HG02588 (cell line): ENCODE data around the gene TNFRSF13B.
"Not testable (repeated sequence)": the region's sequence is repeated elsewhere in the genome, so short reads cannot be mapped to it uniquely, and the experiment has no call there.

Source experiments
- ATAC-seq: cut with Tn5 transposase; IDR thresholded peaks from one replicate; pipeline ENCODE4 v1.9.1; 2021; ENCODE audit warnings: mild to moderate bottlenecking, moderate library complexity; ENCODE audit not compliant: unreplicated experiment

Gene TNFRSF13B

DNA sequence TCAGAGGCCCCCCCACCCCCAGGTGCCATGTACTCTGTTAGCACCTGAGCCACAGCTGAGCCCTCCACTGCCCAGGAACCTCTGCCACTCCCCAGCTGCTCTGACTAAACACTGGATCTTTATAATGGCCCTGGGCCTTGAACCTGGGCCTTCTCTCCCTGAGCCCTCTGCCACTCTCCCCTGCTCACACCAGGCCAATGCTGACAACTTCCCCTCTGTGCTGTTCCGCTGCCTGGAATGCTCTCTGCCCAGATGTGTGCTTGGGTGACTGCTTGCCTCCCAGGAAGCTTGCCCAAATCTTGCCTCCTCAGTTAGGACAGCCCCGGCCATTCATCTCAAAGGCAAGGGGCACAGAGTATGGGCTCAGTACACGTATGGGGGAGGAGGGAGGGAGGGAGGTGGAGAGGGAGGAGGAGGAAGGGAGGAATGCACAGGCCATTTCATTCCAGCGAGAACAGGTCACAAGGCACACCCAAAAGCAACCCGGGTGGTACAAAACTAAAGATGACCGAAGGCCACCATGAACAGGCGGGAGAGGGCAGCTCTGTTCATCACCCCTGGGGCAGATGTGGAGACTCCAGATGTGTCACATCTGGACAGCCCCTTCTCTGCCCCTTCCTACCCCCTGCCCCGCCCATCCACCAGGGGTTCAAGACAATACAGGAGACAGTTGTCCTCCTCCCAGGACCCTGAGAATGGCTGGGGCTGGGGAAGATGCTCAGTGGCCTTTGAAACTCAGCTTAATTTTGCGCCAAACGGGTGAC lies 15.3 kb upstream of the TNFRSF13B start:
- ATAC-seq, result no peak

DNA sequence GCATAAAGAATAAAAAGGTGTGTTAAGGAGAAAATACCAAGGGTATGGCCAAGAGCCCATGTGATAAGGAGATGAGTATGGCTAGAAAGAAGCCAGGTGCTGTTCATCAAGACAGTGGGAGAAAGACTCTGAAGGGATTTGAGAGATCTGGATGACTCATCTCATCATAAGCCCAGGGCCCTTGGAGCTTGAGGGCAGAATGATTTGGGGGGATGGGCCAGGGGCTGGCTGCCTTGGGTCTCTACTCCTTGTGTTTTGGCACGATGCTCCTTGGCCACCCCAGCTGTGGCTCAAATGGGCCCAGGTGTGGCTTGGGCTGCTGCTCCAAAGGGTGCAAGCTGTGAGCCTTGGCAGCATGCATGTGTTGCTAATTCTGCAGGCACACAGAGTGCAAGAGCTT lies 14.5 kb upstream of the TNFRSF13B start:
- no peak for ATAC-seq

DNA sequence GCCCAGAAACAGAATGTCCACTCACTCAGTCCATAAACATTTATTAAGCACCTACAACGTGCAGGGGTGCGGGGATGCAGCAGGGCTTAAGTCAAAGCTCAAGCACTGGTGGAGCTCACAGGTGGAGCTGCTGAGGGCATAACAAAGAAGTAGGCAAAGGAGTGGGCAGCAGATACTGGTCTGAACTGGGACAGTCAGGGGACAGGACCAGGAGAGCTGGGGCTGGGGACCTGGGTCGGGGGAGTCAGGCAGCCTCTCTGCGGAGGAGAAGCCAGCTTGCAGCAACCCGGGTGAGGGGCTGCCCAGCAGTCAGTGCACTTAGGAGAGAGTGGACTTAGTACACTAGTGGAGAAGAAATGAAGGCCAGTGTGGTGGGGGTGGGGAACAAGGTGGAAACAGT lies 10.0 kb upstream of the TNFRSF13B start:
- no peak for ATAC-seq

DNA sequence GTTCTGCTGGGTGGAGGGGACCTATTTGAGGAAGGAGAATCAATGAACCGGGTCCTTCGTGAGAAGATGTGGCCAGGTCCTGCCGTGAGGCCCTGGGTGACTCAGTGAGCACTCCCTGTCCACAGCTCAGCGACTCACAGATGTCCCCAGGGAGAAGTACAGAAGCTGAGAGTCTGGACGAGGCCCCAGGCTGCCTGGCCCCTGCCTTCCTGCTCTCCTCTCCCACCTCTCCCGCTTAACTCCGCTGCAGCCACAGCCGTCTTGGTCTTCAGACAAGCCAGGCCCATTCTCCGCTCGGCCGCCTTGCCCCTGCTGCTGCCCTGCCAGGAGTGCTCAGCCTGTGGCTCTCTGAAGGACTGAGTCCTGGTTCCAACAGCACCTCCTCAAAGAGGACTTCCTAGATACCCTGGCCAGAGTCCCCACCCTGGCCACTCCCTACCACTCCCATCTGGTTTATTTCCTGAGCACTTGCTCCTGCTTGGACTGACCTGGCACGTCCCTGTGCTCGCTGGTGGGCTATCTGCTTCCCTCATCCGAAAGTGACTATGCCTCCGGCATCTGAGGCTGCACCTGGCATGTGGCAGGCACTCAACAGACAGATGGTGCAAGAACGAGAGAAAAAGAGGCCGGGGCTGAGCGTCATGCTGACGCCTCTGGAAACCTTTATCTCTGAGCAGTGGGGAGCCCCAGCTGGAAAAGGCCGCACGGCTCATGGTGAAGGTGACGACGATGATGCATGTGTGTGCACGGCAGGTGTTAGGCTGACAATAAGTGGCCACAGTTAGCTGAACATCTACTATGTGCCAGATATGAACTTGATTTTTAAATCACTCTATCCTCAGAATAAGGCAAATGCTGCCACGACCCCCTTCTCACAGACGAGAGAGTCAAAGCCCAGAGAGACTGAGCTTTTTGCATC lies 9.2 kb upstream of the TNFRSF13B start:
- peak; percentile 43 for ATAC-seq

DNA sequence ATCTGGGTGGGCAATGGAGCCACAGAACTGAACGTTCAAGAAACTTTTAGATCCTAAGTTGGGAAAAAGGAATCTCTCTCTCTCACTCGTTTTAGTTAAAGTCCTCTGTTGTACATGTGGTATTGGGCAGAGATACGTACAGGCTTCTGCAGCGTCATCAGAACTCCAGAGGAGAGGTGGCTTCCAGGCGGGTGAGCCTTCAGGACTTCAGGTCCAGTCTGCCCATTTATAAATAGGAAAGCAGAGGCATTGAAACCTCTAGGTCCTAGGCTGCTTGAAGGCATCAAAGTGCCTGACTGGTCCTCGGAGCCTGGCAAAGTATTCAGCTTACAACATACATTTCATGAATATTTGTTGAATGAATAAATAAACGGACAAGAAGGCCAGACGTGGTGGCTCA lies 8.1 kb upstream of the TNFRSF13B start:
- ATAC-seq, result no peak

DNA sequence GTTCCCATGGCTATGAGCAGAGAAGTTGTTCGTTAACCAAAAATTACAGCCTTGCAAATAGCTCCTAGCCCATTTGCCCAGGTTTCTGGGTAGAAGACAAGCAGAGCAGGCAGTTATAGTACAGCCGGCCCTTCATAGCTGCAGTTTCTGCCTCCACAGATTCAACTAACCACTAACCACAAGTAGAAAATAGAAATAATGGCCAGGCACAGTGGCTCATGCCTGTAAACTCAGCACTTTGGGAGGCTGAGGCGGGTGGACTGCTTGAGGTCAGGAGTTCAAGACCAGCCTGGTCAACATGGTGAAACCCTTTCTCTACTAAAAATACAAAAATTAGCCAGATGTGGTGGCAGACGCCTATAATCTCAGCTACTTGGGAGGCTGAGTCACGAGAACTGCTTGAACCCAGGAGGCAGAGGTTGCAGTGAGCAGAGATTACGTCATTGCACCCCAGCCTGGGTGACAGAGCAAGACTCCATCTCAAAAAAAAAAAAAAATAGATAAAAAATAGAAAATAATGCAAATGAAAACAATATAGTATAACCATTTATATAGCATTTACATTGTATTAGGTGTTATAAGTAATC lies 7.4 kb upstream of the TNFRSF13B start:
- ATAC-seq, result not testable (repeated sequence)

DNA sequence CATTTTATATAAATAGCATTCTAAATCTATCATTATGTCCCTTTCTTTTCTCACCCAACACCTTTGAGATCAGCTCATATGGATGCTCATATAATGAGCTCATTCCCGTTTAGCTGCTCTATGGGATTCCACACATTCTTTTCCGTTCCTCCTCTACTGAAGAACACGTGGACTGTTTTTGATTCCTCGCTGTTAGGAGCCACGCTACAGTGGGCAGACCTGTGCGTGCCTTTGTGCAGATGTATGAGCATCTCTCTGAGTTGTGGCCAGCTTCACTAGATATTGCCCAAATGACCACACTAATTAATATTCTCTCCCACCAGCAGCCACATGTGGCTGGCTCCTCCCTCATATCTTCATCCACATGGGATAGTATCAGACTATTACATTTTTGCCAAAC lies 6.0 kb upstream of the TNFRSF13B start:
- ATAC-seq, result no peak

DNA sequence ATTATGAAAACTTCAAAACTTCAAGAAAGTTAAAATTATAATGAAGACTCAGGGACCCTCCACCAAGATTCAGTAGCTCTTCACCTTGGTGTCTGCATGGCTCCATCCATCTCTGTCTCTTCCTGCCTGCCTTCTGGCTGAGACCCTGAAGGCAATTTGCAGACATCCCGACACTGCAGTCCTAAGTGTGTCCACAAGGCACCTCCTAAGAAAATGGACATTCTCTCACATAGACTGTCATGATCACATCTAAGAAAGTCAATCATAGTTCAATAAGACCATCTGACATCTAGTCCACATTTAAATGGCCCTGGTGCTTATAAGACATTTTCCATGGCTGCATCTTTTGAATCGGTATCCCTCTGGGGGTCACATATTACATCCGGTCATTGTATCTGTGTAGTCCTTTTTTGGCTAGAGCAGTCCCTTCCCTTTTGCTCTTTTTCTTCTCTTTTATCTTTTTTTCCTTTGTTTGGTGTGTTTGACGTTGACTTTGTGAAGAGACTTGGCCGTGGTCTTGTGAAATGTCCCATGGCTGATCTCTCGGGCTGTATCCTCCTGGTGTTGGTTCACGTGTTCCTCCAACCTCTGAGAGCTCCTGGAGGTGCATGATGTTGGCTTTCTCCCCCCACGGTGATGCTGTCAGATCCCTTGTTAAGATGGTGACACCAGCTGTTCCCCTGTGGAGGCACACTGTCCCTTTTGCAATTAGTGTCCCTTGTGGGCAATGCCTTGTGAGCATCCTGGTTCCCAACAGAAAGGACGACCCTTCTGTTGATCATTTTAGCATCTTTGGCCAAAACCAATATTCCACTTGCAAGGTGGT lies 5.0 kb upstream of the TNFRSF13B start:
- ATAC-seq, result no peak

DNA sequence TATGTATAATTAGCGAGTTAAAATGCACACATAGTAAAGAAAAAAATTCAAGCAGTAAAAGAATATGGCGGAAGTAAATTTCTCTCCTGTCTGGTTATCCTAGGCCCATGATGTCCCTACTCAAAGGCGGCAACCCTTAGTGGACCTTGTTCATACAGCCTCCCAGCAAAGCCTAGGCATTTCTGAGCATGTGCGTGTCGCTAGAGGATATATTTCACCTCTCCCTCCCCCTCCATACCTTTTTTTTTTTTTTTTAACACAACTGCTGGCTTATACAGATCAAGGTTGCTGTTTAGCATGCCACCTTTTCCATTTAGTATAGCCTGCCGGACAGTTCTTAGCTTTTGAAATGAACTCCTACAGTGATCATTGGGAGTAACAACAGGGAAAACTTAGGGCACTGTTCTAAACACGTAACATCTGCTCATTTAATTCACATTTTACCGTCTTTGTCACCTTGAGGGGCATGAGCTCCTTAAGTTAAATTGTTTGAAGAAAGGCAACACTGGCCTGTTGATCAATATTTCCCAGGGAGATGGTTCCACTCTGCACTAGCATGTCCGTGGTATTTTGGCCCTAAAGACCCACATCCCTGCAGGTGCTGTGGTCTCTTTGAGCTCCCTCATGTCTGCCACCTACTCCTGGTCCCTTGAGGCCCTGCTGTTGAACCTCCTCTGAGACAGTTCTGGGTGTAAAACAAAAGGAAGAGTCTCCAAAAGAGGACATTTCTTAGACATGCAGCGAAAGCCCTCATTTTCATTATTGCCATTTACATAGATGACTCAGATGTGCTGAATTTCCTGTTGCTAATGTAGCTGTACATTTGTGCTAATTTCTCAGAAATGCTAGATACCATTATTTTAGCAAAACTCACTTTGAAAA lies 4.1 kb upstream of the TNFRSF13B start:
- ATAC-seq, result no peak

DNA sequence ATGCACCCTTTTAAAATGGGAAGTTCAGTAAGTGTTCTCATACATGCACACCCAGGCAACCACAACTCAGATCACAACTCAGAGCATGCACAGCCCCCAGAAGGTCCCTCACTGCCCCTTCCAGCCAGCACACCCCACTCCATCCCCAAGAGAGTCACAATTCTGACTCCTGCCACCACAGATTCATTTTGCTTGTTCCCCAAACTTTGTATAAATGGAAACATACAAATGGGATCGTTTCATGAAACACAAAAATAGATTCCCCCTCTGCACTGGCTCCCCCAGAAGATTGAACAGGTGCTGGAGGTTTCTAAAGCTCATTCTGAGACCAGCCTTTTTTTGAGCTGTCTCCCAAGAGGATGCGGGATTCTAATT lies 3.3 kb upstream of the TNFRSF13B start:
- ATAC-seq, result no peak

DNA sequence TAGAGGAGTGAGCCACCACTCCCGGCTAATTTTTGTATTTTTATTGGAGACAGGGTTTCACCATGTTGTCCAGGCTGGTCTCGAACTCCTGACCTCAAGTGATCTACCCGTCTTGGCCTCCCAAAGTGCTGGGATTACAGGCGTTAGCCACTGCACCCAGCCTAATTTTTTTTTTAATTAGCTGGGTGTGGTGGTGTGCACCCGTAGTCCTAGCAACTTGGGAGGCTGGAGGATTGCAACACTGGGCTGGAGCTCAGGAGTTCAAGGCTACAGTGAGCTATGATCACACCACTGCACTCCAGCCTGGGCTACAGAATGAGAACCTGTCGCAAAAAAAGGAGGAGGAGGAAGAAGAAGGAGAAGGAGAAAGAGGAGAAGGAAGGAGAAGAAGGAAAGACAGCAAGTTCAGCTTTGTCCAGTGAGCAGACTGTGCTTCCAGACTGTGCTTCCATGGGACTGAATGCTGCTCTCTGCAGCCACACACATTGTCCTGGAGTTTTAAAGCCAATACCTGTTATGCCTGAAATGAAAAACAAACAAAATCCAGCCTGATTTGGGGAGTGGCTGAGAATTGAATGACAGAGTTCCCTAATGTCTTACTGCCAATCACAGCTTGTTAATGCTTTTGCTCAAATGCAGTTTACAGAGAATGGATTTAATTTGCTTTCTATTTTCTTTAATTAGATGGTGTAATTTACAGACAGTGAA lies 2.8 kb upstream of the TNFRSF13B start:
- no peak for ATAC-seq

DNA sequence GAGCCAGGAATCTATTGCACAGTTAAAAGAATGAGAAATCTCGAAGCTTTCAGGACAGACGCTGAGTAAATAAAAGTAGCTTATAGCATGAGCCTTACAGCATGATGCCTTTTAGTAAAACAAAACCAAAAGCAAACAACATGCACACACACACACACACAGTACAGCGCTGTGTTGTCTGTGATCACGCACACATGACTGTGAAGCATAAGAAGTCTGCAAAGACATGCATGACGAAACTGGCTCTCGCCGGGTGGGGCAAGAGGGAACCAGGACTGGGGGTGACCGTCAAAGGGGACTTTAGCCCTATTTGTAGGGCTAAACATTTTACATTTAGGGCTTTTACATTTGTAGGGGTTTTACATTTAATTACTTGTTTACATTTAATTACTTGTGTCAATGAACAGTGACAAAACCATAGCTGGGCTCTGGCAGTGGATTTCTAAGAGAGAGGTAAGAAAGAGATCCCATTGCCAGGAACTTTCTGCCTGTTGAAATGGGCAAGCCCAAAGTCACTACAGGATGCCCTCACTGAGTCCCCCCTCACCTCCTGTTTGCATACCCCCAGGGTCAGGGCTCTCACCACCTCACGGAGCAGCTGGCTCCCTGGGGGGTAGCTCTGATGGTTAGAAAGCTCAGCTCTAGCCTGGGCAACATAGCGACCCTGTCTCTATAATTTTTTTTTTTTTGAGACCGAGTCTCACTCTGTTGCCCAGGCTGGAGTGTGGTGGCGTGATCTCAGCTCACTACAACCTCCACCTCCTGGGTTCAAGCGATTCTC lies 2.0 kb upstream of the TNFRSF13B start:
- ATAC-seq, result peak; percentile 20

DNA sequence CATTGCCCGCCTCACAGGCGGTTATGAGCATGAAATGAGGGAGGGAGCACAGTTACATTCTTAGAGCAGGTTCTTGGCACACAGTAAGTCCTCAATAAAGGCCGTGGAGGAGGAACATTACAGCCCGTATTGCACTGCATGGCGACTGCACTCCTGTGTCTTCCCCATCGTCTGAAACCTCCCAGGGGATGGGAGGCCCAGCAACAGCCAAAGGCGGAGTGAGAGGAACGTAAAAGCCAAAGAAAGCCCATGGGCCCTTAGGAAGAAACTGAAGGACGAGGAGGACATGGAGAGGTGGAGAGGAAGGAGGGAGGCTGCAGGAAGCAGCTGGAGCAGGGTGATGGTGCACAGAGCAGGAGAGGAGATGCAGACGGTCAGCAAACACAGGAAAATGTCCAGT lies 1.1 kb upstream of the TNFRSF13B start:
- ATAC-seq, result not testable (repeated sequence)

DNA sequence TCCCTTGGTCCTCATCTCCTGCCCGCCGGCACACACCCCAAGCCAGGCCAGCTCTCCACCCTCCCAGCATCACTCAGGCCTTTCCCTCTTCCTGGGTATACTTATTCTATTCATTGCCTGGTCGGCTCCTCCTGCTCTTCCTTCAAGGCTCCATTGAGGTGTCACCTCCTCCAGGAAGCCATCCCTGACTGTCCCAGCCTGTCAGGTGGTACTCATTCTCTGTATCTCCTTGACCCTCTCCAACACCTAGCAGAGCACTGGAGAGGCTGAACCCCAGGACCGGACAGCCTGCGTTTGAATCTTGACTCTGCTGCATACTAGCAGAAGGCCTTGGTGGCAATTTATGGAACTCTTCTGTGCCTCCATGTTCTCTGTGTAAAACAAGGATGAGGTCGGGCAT lies 428 bp upstream of the TNFRSF13B start:
- ATAC-seq, result no peak

DNA sequence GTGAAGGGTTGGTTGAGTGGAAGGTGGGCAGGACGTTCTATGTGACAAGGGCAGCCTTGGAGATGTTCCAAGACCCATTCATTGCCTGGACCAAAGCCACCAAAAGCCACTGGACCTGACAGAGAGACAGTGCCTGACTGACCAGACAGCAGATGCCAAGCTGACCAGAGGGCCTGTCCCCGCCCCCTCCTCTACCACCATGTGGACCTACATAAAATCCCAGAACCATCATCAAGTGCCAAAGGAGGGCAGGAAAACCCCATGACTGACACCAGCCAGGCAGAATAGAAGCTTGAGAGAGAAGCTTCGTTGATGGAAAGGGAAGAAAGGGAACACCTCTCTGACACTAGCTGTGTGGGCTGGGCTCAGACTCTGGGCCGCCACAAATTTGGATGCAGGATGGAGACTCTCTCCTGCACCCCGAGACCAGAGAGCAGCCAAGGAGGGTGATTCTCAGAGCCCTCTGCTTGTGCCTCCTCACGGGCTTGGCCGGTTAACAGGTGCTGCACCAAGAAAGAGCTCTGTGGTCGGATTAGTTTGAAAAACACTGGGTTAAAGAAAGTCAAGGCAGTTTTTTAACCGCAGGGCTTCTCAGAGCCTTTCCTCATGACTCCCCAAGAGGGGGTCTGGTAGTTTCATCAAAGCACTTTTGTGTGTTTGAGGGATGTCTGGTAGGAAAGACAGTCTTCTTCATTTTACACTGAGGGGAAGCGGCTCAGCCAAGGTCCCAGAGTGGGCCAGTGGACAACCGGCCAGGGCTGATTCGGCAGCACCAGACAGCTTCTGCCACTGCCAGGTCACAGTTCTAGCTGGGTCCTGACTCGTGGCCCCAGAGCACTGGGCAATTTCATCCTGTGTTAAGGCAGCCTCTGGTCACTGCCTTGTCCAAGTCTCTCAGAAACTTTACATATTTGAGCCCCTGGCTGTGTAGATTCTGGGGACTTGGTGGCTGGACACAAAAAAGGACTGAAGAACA lies 1.7 kb downstream of the TNFRSF13B start:
- peak; percentile 40 for ATAC-seq

DNA sequence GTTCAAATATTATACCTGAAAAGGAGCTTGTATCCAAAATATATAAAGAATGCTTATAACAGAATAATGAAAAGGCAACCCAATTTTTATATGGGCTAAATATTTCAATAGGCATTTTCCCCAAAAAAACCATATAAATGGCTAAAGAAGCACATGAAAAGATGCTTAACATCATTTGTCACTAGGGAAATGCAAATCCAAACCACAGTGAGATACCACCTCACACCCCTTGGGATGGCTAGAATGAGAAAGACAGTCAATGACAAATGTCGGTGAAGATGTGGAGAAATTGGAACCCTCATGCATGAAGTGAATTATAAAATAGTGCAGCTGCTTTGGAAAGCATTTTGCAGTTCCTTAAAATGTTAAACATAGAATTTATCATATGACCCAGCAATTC lies 3.1 kb downstream of the TNFRSF13B start:
- no peak for ATAC-seq

DNA sequence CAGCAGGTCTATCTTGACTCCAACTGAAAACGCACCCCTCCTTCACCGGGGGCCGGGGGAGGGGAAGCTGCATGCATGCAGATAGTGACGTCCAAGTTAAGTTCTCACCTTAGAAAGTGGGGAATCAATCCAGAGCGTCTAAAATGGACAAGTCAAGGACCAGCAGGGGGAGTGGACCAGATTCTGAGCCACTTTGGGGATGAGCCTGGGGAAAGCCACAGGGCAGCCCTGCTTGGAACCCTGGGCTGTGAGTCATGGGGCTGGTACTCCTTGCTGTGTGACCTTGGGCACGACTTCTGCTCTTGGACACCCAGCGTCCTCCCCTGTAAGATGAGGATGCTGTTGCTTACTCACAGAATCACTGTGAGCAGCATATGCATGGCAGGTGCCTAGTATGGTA lies 9.1 kb downstream of the TNFRSF13B start:
- no peak for ATAC-seq
